Activated naive CD8-positive, alpha-beta T cell treated with anti-CD3 and anti-CD28 coated beads, Interleukin-2, amount 10 ng/mL, durations not matched to agents 7 days and 5 days (primary cell): ENCODE measurements around the gene MED26. TPM values are rescaled to one million over a fixed set of nuclear protein-coding genes. Genes with fewer than 3 reads are reported as not detected.

Experiments used
- ATAC-seq: fragments of 150-1000 bp; cut with Tn5 transposase; one replicate; pipeline ENCODE4 v1.10.0; 2021; ENCODE audit warnings: low read depth, moderate library complexity
- POLR2A ChIA-PET: fragments of 350-600 bp; sonication (Branson Sonifier 250); formaldehyde crosslinking; loops from one replicate; lab custom pipeline; 2021; ENCODE audit warnings: antibody characterized with exemption; lab: Charles Lee
- DNase-seq: peaks from one replicate; pipeline ENCODE4 v3.0.0; 2021
- H3K27ac Mint-ChIP-seq: one replicate; pipeline ENCODE4 v1.8.0; 2022; ENCODE audit warnings: mild to moderate bottlenecking, mixed read lengths
- H3K27me3 Mint-ChIP-seq: one replicate; pipeline ENCODE4 v1.8.0; 2022; ENCODE audit warnings: mild to moderate bottlenecking, moderate library complexity, mixed read lengths
- H3K36me3 Mint-ChIP-seq: one replicate; pipeline ENCODE4 v1.8.0; 2021; ENCODE audit warnings: mild to moderate bottlenecking, mixed read lengths
- H3K4me1 Mint-ChIP-seq: one replicate; pipeline ENCODE4 v1.8.0; 2021; ENCODE audit warnings: mixed read lengths
- H3K4me3 Mint-ChIP-seq: one replicate; pipeline ENCODE4 v1.8.0; 2022; ENCODE audit warnings: mild to moderate bottlenecking, moderate library complexity, mixed read lengths
- H3K9me3 Mint-ChIP-seq: one replicate; pipeline ENCODE4 v1.8.0; 2021; ENCODE audit warnings: mixed read lengths
- total RNA-seq, 2 experiments: library from RNA; stranded (reverse); gene quantifications; one replicate each; pipeline ENCODE4 v1.2.3, GENCODE V29; 2021

Gene MED26
- total RNA-seq, 2 experiments from 2014 or later: 16.4 to 21.2 TPM

GRCh38 chr19:16620584-16620983 lies 7.4 kb downstream of the MED26 start:
- Mint-ChIP-seq H3K4me3 (no peak overlapping the region), H3K27me3 (no peaks in the 10 kb centered on the region), H3K27ac (no peak overlapping the region), H3K36me3 (peaks cover 5% of the 10 kb centered on the region), H3K9me3 (no peaks in the 10 kb centered on the region), H3K4me1 (peaks cover 49% of the 10 kb centered on the region)
- POLR2A ChIA-PET: no interaction called here
- no peak for DNase-seq
- no peak for ATAC-seq

GRCh38 chr19:16620018-16620417 lies 8.0 kb downstream of the MED26 start:
- POLR2A ChIA-PET: no interaction called here
- DNase-seq: no peak
- H3K9me3 Mint-ChIP-seq: no peaks in the 10 kb centered on the region

GRCh38 chr19:16619457-16619856 lies 8.5 kb downstream of the MED26 start:
- no peak for ATAC-seq
- POLR2A ChIA-PET: no interaction called here
- H3K4me1 Mint-ChIP-seq: peaks cover 47% of the 10 kb centered on the region

More at GRCh38 chr19:16620018-16620417, 8.0 kb downstream of the MED26 start:
- H3K4me3 Mint-ChIP-seq: no peak overlapping the region
- no peak for ATAC-seq
- no peak overlapping the region for H3K27ac Mint-ChIP-seq
- H3K4me1 Mint-ChIP-seq: peaks cover 48% of the 10 kb centered on the region
- H3K36me3 Mint-ChIP-seq: peaks cover 3% of the 10 kb centered on the region
- H3K27me3 Mint-ChIP-seq: no peaks in the 10 kb centered on the region

GRCh38 chr19:16618248-16618647 lies 9.8 kb downstream of the MED26 start:
- H3K27me3 Mint-ChIP-seq: no peaks in the 10 kb centered on the region
- H3K27ac Mint-ChIP-seq: no peak overlapping the region
- ATAC-seq (no peak), DNase-seq (no peak)
- peaks cover 46% of the 10 kb centered on the region for H3K4me1 Mint-ChIP-seq
- H3K9me3 Mint-ChIP-seq: no peaks in the 10 kb centered on the region
- H3K4me3 Mint-ChIP-seq: no peak overlapping the region
- no peaks in the 10 kb centered on the region for H3K36me3 Mint-ChIP-seq
- POLR2A ChIA-PET: no interaction called here

More at GRCh38 chr19:16619457-16619856, 8.5 kb downstream of the MED26 start:
- Mint-ChIP-seq H3K9me3 (no peaks in the 10 kb centered on the region), H3K27ac (no peak overlapping the region), H3K36me3 (peaks cover 3% of the 10 kb centered on the region), H3K27me3 (no peaks in the 10 kb centered on the region), H3K4me3 (no peak overlapping the region)
- DNase-seq: no peak

- H3K9me3 Mint-ChIP-seq: no peaks in the 10 kb centered on the region
- DNase-seq (no peak), ATAC-seq (no peak)
- no peak overlapping the region for H3K4me3 Mint-ChIP-seq
- no peaks in the 10 kb centered on the region for H3K27me3 Mint-ChIP-seq
- POLR2A ChIA-PET: interaction anchor here (1.5 kb wide), 1 partner anchor 12 kb away, joined by 6 read pairs; the partner anchor contains the start of gene MED26
- no peaks in the 10 kb centered on the region for H3K36me3 Mint-ChIP-seq
- peaks cover 48% of the 10 kb centered on the region for H3K4me1 Mint-ChIP-seq
- H3K27ac Mint-ChIP-seq: peak overlapping the region; percentile 30
Observed at GRCh38 chr19:16615808-16616207, 12.2 kb downstream of the MED26 start.

GRCh38 chr19:16614941-16615340 lies 13.1 kb downstream of the MED26 start:
- ATAC-seq: no peak
- no peaks in the 10 kb centered on the region for H3K36me3 Mint-ChIP-seq
- DNase-seq: no peak
- H3K27ac Mint-ChIP-seq: peak overlapping the region; percentile 63
- peak overlapping the region; percentile 48 for H3K4me3 Mint-ChIP-seq
- H3K4me1 Mint-ChIP-seq: peaks cover 51% of the 10 kb centered on the region
- no peaks in the 10 kb centered on the region for H3K27me3 Mint-ChIP-seq
- H3K9me3 Mint-ChIP-seq: no peaks in the 10 kb centered on the region
- POLR2A ChIA-PET: interaction anchor here (0.8 kb wide), 1 partner anchor 13 kb away, joined by 6 read pairs; the partner anchor contains the start of gene MED26

GRCh38 chr19:16613841-16614240 lies 14.2 kb downstream of the MED26 start:
- Mint-ChIP-seq H3K4me3 (no peak overlapping the region), H3K27ac (no peak overlapping the region), H3K9me3 (no peaks in the 10 kb centered on the region), H3K27me3 (no peaks in the 10 kb centered on the region), H3K36me3 (no peaks in the 10 kb centered on the region), H3K4me1 (peaks cover 44% of the 10 kb centered on the region)
- POLR2A ChIA-PET: interaction anchor here (0.6 kb wide), 2 partner anchors 10 to 24 kb away, joined by 3 read pairs; no protein-coding TSS in a partner anchor
- ATAC-seq (no peak), DNase-seq (no peak)

- Mint-ChIP-seq H3K36me3 (no peaks in the 10 kb centered on the region), H3K27me3 (no peaks in the 10 kb centered on the region), H3K27ac (no peak overlapping the region), H3K9me3 (no peaks in the 10 kb centered on the region), H3K4me1 (peaks cover 49% of the 10 kb centered on the region), H3K4me3 (no peak overlapping the region)
- DNase-seq (no peak), ATAC-seq (no peak)
- POLR2A ChIA-PET: interaction anchor here (1.2 kb wide), 1 partner anchor 47 kb away, joined by 3 read pairs; the partner anchor contains the start of gene SMIM7
Observed at GRCh38 chr19:16612636-16613035, 15.4 kb downstream of the MED26 start.

- ATAC-seq: no peak
- H3K4me1 Mint-ChIP-seq: peaks cover 35% of the 10 kb centered on the region
- H3K9me3 Mint-ChIP-seq: no peaks in the 10 kb centered on the region
- H3K27me3 Mint-ChIP-seq: no peaks in the 10 kb centered on the region
- POLR2A ChIA-PET: no interaction called here
- no peak overlapping the region for H3K4me3 Mint-ChIP-seq
- H3K36me3 Mint-ChIP-seq: no peaks in the 10 kb centered on the region
- no peak overlapping the region for H3K27ac Mint-ChIP-seq
- DNase-seq: no peak
Observed at GRCh38 chr19:16611121-16611520, 16.9 kb downstream of the MED26 start.

GRCh38 chr19:16609511-16610200 lies 18.3 kb downstream of the MED26 start:
- POLR2A ChIA-PET: interaction anchor here (0.7 to 0.9 kb wide), 2 partner anchors 17 to 50 kb away, joined by 4 to 7 read pairs; no protein-coding TSS in a partner anchor
- H3K27ac Mint-ChIP-seq: no peak overlapping the region
- no peaks in the 10 kb centered on the region for H3K9me3 Mint-ChIP-seq

GRCh38 chr19:16608290-16608739 lies 19.7 kb downstream of the MED26 start:
- peaks cover 20% of the 10 kb centered on the region for H3K4me1 Mint-ChIP-seq
- peak; percentile 52 for ATAC-seq

More at GRCh38 chr19:16609511-16610200, 18.3 kb downstream of the MED26 start:
- Mint-ChIP-seq H3K36me3 (peaks cover 2% of the 10 kb centered on the region), H3K27me3 (no peaks in the 10 kb centered on the region), H3K4me1 (peaks cover 23% of the 10 kb centered on the region), H3K4me3 (no peak overlapping the region)
- ATAC-seq (no peak), DNase-seq (no peak)

GRCh38 chr19:16607819-16608218 lies 20.2 kb downstream of the MED26 start:
- POLR2A ChIA-PET: interaction anchor here (1.1 kb wide), 1 partner anchor 20 kb away, joined by 3 read pairs; the partner anchor contains the start of gene MED26
- no peaks in the 10 kb centered on the region for H3K27me3 Mint-ChIP-seq

More at GRCh38 chr19:16608290-16608739, 19.7 kb downstream of the MED26 start:
- H3K4me3 Mint-ChIP-seq: no peak overlapping the region
- no peak for DNase-seq
- no peak overlapping the region for H3K27ac Mint-ChIP-seq
- H3K27me3 Mint-ChIP-seq: no peaks in the 10 kb centered on the region
- POLR2A ChIA-PET: no interaction called here
- peaks cover 2% of the 10 kb centered on the region for H3K36me3 Mint-ChIP-seq
- H3K9me3 Mint-ChIP-seq: no peaks in the 10 kb centered on the region

GRCh38 chr19:16605553-16605994 lies 22.4 kb downstream of the MED26 start:
- peaks cover 18% of the 10 kb centered on the region for H3K4me1 Mint-ChIP-seq
- ATAC-seq (no peak), DNase-seq (no peak)
- peaks cover 2% of the 10 kb centered on the region for H3K36me3 Mint-ChIP-seq
- no peaks in the 10 kb centered on the region for H3K27me3 Mint-ChIP-seq
- no peaks in the 10 kb centered on the region for H3K9me3 Mint-ChIP-seq
- H3K27ac Mint-ChIP-seq: no peak overlapping the region
- no peak overlapping the region for H3K4me3 Mint-ChIP-seq
- POLR2A ChIA-PET: no interaction called here

More at GRCh38 chr19:16607819-16608218, 20.2 kb downstream of the MED26 start:
- peaks cover 20% of the 10 kb centered on the region for H3K4me1 Mint-ChIP-seq
- ATAC-seq (no peak), DNase-seq (no peak)
- no peaks in the 10 kb centered on the region for H3K9me3 Mint-ChIP-seq
- H3K36me3 Mint-ChIP-seq: peaks cover 2% of the 10 kb centered on the region
- H3K4me3 Mint-ChIP-seq: no peak overlapping the region
- H3K27ac Mint-ChIP-seq: peak overlapping the region; percentile 65

GRCh38 chr19:16605115-16605514 lies 22.9 kb downstream of the MED26 start:
- POLR2A ChIA-PET: no interaction called here
- no peak for ATAC-seq
- Mint-ChIP-seq H3K4me1 (peaks cover 20% of the 10 kb centered on the region), H3K9me3 (no peaks in the 10 kb centered on the region), H3K4me3 (no peak overlapping the region), H3K27me3 (no peaks in the 10 kb centered on the region), H3K36me3 (peaks cover 2% of the 10 kb centered on the region), H3K27ac (no peak overlapping the region)
- no peak for DNase-seq
